NT2/D1 (cell line): ENCODE measurements around the gene SH3PXD2A.

Experiments used
- SUZ12 ChIP-seq: IDR thresholded peaks from 2 replicates; pipeline ENCODE4 v1.6.1; 2011; ENCODE audit not compliant: insufficient read length, insufficient read depth; ENCODE audit errors: extremely low read depth
- YY1 ChIP-seq: IDR thresholded peaks from 2 replicates; pipeline ENCODE4 v1.6.1; 2011; ENCODE audit not compliant: insufficient read length, insufficient read depth
- ZNF274 ChIP-seq: IDR thresholded peaks from 2 replicates; pipeline ENCODE4 v1.6.1; 2011; ENCODE audit warnings: mild to moderate bottlenecking, low read depth, low read length

- no peak for TF ChIP-seq YY1
- TF ChIP-seq SUZ12 = no peak
- TF ChIP-seq ZNF274 = no peak
Observed at GRCh38 chr10:103840740-103841070, 14.7 kb downstream of the SH3PXD2A start.
